Measurements from ENCODE around the gene PLVAP.

DNA sequence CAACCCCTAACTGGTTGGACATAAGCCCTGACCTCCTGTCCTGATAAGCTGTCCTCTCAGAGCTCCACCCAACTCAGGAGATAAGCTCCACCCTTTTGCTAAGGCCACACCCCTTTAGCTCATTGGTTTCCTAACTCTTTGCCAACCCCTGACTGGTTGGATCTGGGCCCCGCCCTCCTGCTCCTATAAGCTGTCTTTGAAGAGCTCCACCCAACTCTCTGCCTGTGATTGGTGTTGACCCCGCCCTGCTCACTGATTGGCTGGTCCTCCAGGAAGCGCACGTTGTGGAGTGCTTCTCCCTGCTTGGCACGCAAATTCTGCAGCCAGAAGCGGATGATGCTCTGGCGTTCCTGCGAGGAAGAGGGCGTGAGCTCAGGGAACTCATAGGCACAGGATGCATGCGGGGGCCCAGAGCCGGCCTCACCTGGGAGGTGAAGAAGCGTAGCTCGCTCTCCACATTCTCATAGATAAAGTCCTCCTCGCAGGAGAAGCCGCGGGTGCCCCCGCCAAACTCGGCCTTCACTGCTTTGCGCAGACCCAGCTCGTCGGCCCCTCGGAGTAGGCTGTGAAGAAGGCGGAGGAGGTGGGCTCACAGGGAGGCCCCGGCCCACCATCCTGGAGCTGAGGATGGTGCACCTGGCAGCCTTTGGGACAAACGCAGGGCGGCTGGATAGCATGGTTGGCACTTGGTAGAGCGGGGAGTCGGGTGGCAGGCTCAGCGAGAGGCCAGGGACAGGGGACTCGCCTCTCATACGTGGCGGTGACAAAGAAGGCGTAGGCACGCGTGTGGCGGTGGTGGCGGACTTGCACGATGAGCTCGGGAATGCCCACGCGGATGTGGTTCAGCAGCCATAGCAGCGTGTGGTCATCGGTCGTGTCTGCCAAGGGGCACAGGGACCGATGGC lies 44.2 kb downstream of the PLVAP start:
- TF ChIP-seq, protein P1, sequence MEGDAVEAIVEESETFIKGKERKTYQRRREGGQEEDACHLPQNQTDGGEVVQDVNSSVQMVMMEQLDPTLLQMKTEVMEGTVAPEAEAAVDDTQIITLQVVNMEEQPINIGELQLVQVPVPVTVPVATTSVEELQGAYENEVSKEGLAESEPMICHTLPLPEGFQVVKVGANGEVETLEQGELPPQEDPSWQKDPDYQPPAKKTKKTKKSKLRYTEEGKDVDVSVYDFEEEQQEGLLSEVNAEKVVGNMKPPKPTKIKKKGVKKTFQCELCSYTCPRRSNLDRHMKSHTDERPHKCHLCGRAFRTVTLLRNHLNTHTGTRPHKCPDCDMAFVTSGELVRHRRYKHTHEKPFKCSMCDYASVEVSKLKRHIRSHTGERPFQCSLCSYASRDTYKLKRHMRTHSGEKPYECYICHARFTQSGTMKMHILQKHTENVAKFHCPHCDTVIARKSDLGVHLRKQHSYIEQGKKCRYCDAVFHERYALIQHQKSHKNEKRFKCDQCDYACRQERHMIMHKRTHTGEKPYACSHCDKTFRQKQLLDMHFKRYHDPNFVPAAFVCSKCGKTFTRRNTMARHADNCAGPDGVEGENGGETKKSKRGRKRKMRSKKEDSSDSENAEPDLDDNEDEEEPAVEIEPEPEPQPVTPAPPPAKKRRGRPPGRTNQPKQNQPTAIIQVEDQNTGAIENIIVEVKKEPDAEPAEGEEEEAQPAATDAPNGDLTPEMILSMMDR (IDR thresholded peaks at IDR 0.05): no peak
- TF ChIP-seq POLR2A (IDR thresholded peaks at IDR 0.05): no peak

All from lower leg skin (tissue), 3 donors.